ENCODE results near the gene MBD1. TPM values are rescaled to one million over a fixed set of nuclear protein-coding genes. Genes with fewer than 3 reads are reported as not detected.

Gene MBD1
- total RNA-seq = 10 to 100 TPM; 54.2 to 92.3 TPM

- peak; percentile 96 for DNase-seq
- Histone ChIP-seq H3K36me3 (peaks cover 12% of the 10 kb centered on the region), H3K9ac (ENCODE audit: low read depth in 2 of 2, low read length in 2 of 2) (peak within 1 kb of the TSS; percentile 98 to 99), H3K27me3 (no peaks in the 10 kb centered on the region), H3K4me3 (peak within 1 kb of the TSS; percentile 94), H3K9me3 (no peaks in the 10 kb centered on the region), H3K4me1 (peaks cover 11% of the 10 kb centered on the region), H3K27ac (peak within 1 kb of the TSS; percentile 85)
- intact Hi-C loops (cut with DNase I) = no loop called here
- TF ChIP-seq, protein P1, sequence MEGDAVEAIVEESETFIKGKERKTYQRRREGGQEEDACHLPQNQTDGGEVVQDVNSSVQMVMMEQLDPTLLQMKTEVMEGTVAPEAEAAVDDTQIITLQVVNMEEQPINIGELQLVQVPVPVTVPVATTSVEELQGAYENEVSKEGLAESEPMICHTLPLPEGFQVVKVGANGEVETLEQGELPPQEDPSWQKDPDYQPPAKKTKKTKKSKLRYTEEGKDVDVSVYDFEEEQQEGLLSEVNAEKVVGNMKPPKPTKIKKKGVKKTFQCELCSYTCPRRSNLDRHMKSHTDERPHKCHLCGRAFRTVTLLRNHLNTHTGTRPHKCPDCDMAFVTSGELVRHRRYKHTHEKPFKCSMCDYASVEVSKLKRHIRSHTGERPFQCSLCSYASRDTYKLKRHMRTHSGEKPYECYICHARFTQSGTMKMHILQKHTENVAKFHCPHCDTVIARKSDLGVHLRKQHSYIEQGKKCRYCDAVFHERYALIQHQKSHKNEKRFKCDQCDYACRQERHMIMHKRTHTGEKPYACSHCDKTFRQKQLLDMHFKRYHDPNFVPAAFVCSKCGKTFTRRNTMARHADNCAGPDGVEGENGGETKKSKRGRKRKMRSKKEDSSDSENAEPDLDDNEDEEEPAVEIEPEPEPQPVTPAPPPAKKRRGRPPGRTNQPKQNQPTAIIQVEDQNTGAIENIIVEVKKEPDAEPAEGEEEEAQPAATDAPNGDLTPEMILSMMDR (IDR thresholded peaks at IDR 0.05) = peak; percentile 17
Measured at GRCh38 chr18:50281295-50281971, at the start of gene MBD1. TSS of gene MBD1 (minus strand) at chr18:50281523. CDS start at chr18:50279992, 1,531 bp downstream.

DNA sequence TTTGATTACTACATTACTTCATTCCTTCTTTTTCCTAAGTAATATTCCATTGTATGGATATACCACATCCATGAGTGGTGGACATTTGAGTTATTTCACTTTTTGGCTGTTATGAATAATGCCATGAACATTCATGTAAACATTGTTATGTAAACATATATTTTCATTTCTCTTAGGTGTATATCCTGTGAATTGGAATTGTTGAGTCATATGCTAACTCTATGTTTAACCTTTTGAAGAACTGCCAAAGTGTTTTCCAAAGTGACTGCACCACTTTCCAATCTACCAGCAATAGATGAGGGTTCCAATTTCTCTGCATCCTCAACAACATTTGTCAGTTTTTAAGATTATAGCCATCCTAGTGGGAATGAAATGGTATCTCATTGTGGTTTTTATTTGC, 48.9 kb upstream of the MBD1 start:
- DNase-seq = no peak
- H3K4me1 ChIP-seq = no peaks in the 10 kb centered on the region
- H3K27me3 ChIP-seq = no peaks in the 10 kb centered on the region
- H3K9ac ChIP-seq (ENCODE audit: low read depth in 2 of 2, low read length in 2 of 2) = no peak overlapping the region
- H3K27ac ChIP-seq = no peak overlapping the region
- TF ChIP-seq, protein P1 (IDR thresholded peaks at IDR 0.05) = no peak
- no peaks in the 10 kb centered on the region for H3K9me3 ChIP-seq
- H3K4me3 ChIP-seq = no peak overlapping the region
- intact Hi-C loops (cut with DNase I) = no loop called here
- no peaks in the 10 kb centered on the region for H3K36me3 ChIP-seq

DNA sequence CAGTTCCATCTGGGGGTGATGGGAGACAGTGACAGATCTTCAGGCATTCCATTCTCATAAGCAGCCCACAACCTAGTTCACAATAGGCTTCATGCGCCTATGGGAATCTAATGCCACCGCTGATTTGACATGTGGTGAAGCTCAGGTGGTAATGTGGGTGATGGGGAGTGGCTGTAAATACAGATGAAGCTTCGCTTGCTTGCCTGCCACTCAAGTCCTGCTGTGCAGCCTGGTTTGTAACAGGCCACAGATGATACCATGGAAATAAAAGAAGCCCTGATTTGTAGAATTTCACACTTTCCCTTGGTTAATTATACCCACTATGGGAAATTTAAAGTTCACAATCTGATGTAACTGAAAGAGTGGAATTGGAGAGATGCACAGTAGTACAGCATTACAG, 46.7 kb upstream of the MBD1 start:
- DNase-seq = no peak
- Histone ChIP-seq H3K36me3 (no peaks in the 10 kb centered on the region), H3K27me3 (no peaks in the 10 kb centered on the region), H3K9ac (ENCODE audit: low read depth in 2 of 2, low read length in 2 of 2) (no peak overlapping the region), H3K4me3 (no peak overlapping the region), H3K9me3 (no peaks in the 10 kb centered on the region), H3K27ac (no peak overlapping the region), H3K4me1 (no peaks in the 10 kb centered on the region)
- intact Hi-C loops (cut with DNase I) = no loop called here
- TF ChIP-seq, protein P1 (IDR thresholded peaks at IDR 0.05) = no peak

- Histone ChIP-seq H3K27ac (no peak overlapping the region), H3K36me3 (no peaks in the 10 kb centered on the region), H3K9me3 (no peaks in the 10 kb centered on the region), H3K4me3 (no peak overlapping the region), H3K9ac (ENCODE audit: low read depth in 2 of 2, low read length in 2 of 2) (no peak overlapping the region), H3K27me3 (no peaks in the 10 kb centered on the region), H3K4me1 (no peaks in the 10 kb centered on the region)
- DNase-seq = no peak
- intact Hi-C loops (cut with DNase I) = no loop called here
- TF ChIP-seq, protein P1 (IDR thresholded peaks at IDR 0.05) = no peak
Measured at GRCh38 chr18:50320719-50321118, 39.4 kb upstream of the MBD1 start.

GRCh38 chr18:50315100-50315871, 34.0 kb upstream of the MBD1 start:
- intact Hi-C loops (cut with DNase I) = no loop called here
- Histone ChIP-seq H3K36me3 (no peaks in the 10 kb centered on the region), H3K27ac (no peak overlapping the region), H3K9me3 (no peaks in the 10 kb centered on the region), H3K4me3 (no peak overlapping the region), H3K9ac (ENCODE audit: low read depth in 2 of 2, low read length in 2 of 2) (no peak overlapping the region), H3K27me3 (no peaks in the 10 kb centered on the region), H3K4me1 (no peaks in the 10 kb centered on the region)
- TF ChIP-seq, protein P1 (IDR thresholded peaks at IDR 0.05) = no peak
- no peak for DNase-seq
